ENCODE data around the gene CNKSR2. TPM values are rescaled to one million over a fixed set of nuclear protein-coding genes. Genes with fewer than 3 reads are reported as not detected.
A peak's percentile ranks its signal among the peaks of the same experiment; 100 is the strongest.

Gene CNKSR2
- total RNA-seq, 1 donor: 0.99 TPM

- no peak for DNase-seq (ENCODE audit: low read depth)
- no peak overlapping the region for H3K4me3 ChIP-seq (ENCODE audit: low read depth, low read length)
- TF ChIP-seq CTCF (IDR thresholded peaks at IDR 0.05; ENCODE audit: insufficient read depth, low read length): no peak
Observed at GRCh38 chrX:21427086-21427485, 52.9 kb downstream of the CNKSR2 start.

- no peak overlapping the region for H3K4me3 ChIP-seq (ENCODE audit: low read depth, low read length)
- DNase-seq (ENCODE audit: low read depth): no peak
- no peak for TF ChIP-seq CTCF (IDR thresholded peaks at IDR 0.05; ENCODE audit: insufficient read depth, low read length)
Observed at GRCh38 chrX:21437036-21437435, 62.8 kb downstream of the CNKSR2 start.

GRCh38 chrX:21438792-21439191 lies 64.6 kb downstream of the CNKSR2 start:
- DNase-seq (ENCODE audit: low read depth): no peak
- TF ChIP-seq CTCF (IDR thresholded peaks at IDR 0.05; ENCODE audit: insufficient read depth, low read length): no peak

GRCh38 chrX:21440911-21441310 lies 66.7 kb downstream of the CNKSR2 start:
- DNase-seq (ENCODE audit: low read depth): no peak
- no peak for TF ChIP-seq CTCF (IDR thresholded peaks at IDR 0.05; ENCODE audit: insufficient read depth, low read length)
- no peak overlapping the region for H3K4me3 ChIP-seq (ENCODE audit: low read depth, low read length)

More at GRCh38 chrX:21438792-21439191, 64.6 kb downstream of the CNKSR2 start:
- H3K4me3 ChIP-seq (ENCODE audit: low read depth, low read length): no peak overlapping the region

- no peak for TF ChIP-seq CTCF (IDR thresholded peaks at IDR 0.05; ENCODE audit: insufficient read depth, low read length)
- DNase-seq (ENCODE audit: low read depth): no peak
- no peak overlapping the region for H3K4me3 ChIP-seq (ENCODE audit: low read depth, low read length)
Observed at GRCh38 chrX:21457718-21458117, 83.5 kb downstream of the CNKSR2 start.

GRCh38 chrX:21469071-21469470 lies 94.9 kb downstream of the CNKSR2 start:
- DNase-seq (ENCODE audit: low read depth): peak; percentile 7
- TF ChIP-seq CTCF (IDR thresholded peaks at IDR 0.05; ENCODE audit: insufficient read depth, low read length): no peak
- H3K4me3 ChIP-seq (ENCODE audit: low read depth, low read length): no peak overlapping the region

GRCh38 chrX:21476909-21477308 lies 102.7 kb downstream of the CNKSR2 start:
- TF ChIP-seq CTCF (IDR thresholded peaks at IDR 0.05; ENCODE audit: insufficient read depth, low read length): no peak
- DNase-seq (ENCODE audit: low read depth): no peak
- no peak overlapping the region for H3K4me3 ChIP-seq (ENCODE audit: low read depth, low read length)
